Measurements from ENCODE around the gene CDX1.
A peak's percentile ranks its signal among the peaks of the same experiment; 100 is the strongest.

The CDX1 gene

DNA sequence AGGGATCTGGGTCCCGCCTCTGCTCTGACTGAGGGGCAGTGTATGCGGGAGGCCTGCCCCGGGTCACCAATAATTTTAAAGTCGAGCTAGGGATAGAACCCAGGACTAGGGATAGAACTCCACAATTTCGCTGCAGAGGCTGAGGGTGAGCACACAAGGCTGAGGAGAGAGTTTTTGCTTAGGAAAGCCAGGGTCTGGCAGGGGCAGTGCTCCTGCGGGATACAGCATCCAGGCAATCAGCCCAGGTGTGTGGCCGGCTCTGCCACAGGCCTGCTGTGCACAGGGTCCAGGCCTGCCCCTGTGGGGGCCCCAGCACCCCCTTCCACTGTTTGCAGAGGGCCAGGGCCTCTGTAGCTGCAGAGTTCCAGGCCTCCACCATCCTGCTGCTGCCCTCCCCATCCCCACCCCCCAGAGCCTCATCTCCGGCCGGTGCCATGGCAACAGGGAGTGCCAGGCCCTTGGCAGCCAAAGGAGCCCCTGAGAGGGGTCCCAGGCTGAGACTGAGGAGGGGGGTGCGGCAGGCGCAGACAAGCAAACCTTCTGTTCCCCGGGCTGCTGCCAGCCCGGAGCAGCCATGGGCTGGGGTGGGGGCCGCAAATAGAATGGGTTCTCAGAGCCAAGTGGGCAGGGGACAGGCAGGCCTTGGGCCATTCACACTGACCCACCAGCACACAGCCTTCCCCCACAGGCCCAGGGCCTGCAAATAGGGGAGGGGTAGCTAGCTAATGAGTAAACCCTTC, 19.5 kb upstream of the CDX1 start:
- no peak for DNase-seq

DNA sequence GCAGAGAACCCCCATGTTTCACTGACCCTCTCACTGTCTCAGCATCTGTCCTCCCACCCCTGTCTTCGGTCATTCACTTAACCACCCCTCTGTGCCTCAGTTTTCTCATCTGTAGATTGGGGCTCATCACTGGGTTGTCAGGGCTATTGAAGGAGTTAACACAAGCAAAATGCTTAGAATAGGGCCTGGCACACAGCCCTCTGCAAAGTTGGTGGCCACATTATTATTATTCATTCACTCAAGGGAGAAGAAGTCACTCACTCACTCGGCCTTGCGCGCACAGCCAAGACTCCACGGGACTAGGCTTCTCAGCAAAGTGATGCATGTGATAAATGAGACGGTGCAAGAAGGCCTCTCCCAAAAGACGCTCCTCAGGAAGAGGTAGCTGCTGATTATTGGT, 18.9 kb upstream of the CDX1 start:
- no peak for DNase-seq

- no peak for DNase-seq
Measured at GRCh38 chr5:150148117-150148927, 18.3 kb upstream of the CDX1 start.

GRCh38 chr5:150149618-150150017, 17.0 kb upstream of the CDX1 start:
- DNase-seq, result no peak

- DNase-seq, result no peak
Measured at GRCh38 chr5:150152636-150153462, 13.7 kb upstream of the CDX1 start.

DNA sequence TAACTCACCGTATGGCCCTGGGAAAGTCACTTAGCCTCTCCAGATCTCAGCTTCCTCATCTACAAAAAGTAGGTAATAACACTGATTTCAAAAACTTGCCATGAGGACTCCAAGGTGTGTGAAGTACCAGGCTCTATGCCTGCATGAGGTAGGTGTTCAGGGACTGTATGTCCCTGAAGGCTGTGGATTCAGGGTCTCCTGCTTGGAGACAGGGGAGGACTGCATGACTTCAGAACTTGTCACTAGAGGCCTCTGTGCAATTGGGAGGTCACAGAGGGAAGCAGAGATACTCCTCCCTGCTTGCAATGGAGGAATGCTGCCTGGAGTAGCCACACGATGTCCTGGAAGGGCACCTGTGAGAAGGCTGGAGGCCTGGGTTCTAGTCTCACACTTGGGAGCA, 13.1 kb upstream of the CDX1 start:
- DNase-seq, result no peak

DNA sequence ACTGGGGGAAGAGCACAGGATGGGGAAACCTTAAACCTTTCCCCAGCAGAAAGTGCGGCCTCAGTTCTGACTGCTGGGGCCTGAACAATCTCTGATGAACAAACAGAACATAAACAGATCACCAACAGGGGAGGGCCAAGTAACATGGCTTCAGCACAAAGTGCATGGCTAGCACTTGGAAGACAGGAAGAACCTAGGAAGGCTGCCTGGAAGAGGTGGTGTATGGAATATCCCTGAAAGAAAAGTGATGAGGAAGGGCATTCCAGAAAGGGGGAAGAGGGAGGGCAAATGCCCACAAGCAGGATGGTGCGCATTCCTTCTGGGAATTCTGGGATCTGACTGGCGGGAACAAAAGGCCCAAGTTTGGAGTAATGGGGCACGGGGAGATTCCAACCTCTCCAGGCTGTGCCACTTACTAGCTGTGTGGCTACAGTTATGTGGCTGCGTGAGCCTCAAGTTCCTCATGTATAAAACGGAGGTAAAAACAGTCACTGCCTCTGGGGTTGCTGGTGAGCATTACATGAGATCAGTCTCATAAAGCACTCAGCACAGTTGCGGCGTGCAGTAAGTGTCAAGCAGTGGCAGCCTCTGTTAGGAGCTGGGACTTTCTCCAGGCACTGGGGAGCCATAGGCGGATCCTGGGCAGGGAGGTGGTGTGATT, 12.5 kb upstream of the CDX1 start:
- DNase-seq, result no peak

DNA sequence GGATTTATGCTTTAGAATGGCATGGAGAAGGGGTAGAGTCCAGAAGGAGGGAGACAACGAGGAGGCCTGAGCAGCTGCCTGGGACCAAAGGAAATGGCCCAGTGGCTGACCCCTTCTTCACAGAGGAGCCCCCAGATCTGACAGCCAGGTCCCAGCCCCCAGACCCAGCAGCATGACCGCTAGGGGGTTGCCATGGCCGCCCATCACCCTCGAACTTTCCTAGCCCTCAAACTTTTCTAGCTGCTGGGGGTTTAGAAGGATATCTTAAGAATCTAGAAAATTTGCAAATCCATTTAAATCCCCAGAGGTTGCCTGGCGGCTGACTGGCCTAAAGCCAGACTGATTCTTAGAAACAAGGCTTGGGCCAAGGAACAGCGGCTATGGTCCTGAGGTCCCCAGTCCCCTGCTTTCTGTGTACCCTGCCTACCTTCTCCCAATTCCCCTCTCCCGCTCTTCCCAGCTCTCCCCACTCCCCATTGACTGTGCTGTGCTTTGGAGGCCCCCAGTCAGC, 11.9 kb upstream of the CDX1 start:
- DNase-seq, result no peak

GRCh38 chr5:150155258-150156026, 11.1 kb upstream of the CDX1 start, which contains the start of gene PDGFRB:
Gene PDGFRB, minus strand, starts transcription at chr5:150155845. Its CDS starts 18,798 bp downstream, at chr5:150137047.
- DNase-seq, result no peak

DNA sequence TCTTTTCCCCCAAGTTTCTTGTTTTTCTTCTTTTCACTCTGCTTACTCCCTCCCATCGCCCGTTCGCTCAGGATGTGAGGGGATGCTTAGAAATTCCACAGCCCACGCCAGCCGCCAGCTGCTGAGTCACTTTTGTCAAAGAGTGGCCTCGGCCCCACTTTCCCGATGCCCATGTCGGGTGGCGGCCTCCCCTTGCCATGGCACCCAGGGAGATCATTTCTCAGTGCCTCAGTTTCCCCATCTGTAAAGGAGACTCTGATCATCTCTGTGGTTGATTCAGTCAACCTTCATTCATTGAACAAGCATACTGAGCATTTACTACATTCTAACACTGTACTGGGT, 10.6 kb upstream of the CDX1 start:
- no peak for DNase-seq

DNA sequence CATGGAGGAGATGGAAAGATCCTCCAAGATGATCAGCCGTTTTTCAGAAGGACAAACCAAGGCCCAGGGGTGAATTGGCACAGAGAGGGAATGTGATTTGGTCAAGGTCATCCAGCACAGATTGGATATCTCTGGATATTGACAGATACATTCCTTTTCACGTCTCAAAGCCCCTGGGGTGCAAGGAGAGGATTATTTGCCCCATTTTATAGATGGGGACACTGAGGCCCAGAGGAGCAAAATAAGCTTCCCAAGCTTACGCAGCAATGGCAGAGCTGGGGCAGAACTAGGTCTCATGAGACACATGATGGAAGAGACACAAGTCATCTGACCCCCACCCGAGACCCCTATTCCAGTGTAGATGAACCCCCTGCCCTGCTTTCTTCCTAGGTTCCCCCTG, 10.0 kb upstream of the CDX1 start:
- DNase-seq, result no peak

GRCh38 chr5:150157168-150157567, 9.4 kb upstream of the CDX1 start:
- DNase-seq, result no peak

DNA sequence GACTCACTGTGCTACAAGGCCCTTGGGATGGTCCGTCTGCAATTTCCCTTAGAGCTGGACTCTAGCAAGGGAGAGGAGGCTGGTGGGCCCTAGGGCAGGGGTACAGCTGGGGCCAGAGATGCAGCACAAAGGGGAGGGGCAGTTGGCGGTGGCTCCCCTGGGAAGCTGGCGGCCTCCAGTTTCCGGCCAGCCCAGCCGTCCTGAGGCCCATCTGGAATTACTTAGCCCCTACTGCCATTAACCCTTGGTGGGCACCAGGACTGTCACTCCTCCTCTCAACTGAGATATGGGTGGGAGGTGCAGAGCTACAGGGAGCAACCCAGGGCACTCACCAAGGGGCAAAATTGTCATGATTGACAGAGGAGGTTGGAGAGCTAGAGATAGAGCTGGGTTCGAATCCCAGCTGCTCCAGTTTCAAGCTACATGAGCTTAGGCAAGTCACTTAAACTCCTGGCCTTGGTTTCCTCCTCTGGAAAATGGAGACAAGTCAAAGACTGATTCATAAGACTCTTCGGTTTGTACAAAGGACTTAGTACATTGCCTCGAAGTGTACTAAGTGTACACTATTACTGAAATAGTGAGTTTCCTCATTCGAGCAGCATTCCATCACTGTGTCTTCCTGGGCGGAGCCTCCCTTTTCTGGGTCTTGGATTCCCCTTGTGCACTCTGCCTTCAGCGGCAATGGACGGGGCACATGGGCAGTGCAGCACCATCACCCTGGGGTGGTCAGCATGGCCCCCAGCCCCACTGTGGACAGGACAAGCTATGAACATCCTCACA, 8.2 kb upstream of the CDX1 start:
- DNase-seq, result no peak

GRCh38 chr5:150159031-150159430, 7.5 kb upstream of the CDX1 start:
- DNase-seq, result no peak

- no peak for DNase-seq
Measured at GRCh38 chr5:150159741-150160179, 6.8 kb upstream of the CDX1 start.

DNA sequence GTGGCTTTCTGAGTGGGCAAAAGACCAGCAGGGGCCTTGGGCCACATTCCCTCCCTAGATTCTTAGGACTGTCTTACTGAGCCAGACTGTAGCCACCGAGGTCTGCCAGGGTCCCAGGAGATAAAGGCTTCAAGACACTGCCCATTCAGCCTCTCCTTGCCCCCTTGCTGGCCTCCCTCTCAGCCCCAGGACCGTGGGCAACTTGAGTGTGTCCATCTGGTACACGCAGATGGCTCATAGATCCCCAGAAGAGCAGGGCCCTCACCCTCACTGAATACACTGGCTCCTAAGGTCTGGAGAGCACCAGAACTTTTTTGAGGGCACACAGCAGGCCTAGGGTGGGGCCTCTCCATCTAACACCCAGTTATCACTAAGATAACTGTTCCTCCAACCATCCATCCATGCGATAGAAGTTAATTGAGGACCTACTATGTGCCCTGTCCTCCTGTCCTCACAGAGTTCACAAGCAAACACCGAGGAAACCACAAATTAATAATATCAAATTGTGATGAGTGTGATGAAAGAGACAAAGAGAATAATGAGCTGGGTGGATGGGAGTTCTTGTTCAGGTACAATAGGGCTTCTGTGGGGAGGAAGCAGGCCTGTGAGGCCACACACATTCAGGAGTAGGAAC, 6.0 kb upstream of the CDX1 start:
- no peak for DNase-seq

DNA sequence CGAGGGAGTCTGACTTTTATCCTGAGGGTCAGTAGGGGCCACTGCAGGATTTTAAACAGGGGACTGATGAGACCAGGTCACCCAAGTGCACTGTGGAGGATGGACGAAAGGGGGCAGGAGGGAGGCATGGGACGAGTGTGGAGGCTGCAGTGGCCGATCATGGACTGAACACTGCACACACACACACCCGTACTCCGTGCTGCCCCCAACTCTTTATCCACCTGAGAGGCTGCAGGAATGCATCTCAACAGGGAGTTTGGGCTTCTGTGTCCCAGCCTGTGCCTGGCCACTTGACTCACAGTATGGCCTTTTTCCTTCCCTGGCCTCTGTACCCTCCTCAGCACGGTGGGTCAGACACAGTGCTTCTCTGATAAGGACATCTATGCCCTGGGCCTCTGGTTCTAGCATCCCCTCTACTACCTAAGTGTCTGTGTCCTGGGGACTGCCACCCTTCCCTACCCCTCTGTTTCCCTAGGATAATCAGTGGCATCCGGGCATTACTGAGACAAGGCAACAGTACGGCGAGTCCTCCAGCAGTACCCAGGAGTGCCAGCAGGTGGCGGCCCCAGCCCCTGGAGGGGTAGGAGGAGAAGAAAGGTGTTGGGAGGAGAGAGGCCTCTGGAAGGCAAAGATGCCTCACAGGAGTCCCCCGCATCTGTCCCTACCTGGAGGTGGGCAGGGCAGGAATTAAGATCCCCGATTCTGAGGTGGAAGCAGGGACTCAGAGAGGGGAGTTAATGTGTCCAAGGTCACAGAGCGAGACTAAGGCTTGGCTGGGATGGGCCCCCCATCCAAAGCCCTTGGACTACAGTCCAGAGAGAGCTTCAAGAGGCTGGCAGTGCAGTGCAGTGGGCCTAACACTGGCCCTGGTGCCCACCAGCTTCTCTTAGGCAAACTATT, 5.1 kb upstream of the CDX1 start:
- peak; percentile 40 to 56 for DNase-seq

DNA sequence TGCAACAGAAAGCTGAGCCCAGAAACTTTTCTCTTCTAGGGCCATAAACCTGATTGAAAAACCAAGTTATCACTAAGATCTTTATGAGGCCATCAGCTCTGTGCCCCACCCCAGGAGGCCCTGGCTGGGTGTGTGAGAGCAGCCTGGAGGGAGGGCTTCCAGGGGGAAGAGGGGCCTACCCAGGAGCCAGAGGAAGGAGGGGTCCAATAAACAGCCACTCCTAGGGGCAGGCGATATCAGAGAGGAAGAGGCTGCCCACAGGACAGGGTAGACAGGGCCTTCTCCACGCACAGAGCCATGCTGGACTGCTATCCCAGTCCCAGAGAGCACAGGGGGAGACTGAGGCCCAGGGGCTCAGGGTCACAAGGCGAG, 4.5 kb upstream of the CDX1 start:
- DNase-seq, result no peak

DNA sequence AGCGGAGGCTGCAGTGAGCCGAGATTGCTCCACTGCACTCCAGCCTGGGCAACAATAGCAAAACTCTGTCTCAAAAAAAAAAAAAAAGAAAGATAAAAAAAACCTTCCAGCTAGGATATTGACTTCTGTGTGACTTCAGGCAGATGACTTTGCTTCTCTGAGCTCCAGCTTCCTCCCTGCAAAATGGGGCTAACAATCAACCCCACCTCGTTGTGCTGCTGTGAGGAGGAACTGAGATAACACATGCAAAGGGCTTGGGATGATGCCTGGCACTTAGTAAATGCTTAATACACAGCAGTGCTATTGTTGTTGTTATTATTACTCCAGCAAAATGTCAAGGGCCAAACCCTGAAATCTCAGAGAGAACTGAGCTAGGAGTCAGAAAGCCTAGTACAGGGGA, 3.5 kb upstream of the CDX1 start:
- no peak for DNase-seq
